Measurements from ENCODE around the gene SCG5. TPM values are rescaled to one million over a fixed set of nuclear protein-coding genes. Genes with fewer than 3 reads are reported as not detected.

SCG5 gene
- total RNA-seq, 1 donor from 2014 or later: 0.80 TPM

DNA sequence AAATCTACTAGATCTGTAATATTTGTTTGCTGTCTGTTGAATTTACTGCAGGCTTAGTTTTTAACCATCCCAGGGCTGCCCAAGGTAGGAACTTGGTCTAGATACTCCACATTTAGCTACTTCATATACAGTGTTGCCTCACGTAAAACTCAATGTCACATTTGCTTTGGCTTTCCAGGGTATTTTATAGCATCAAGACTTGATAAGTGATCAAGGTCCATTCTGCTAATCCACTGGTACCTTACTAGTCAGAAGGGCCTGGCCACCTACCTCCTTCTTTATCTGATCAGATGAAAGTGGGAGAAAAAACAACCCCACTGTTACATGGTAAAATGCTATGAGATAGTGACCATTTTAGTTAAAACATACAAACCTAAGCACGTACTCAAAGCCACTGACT lies 50.8 kb downstream of the SCG5 start:
- ATAC-seq: no peak

DNA sequence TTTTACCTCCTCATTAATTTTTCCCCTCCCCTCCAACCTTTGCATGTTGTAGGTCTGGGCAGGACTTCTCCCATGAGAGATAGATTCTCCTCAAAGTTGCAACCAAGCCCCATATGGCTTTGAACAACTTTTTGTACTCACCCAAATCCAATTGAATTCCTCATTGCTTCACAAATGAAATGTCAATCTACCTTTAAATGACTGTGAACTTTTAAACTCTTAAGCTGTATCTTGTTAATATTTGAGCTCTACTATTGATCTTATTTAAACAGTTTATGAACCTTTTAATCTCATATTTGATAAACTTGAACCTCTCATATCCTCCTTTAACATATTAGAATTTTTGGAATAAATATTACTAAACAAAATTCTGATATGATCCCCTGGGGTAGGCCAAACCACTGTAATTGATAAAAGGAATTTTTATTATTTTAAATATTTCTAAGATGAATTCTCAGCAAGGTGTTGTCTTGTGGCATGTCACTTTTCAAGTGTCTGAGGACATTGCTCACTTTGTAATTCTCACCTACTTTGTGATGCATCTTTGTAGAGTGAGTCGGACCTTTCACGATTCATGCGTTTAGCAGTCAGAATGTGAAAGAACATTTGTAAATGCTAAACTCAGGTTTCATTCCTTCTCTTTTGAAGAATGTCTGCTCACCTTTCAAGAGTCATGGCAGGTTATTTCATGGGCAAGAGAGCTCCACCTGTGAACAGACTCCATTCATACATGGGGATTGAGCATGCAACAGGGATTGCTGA lies 52.9 kb downstream of the SCG5 start:
- ATAC-seq: no peak

DNA sequence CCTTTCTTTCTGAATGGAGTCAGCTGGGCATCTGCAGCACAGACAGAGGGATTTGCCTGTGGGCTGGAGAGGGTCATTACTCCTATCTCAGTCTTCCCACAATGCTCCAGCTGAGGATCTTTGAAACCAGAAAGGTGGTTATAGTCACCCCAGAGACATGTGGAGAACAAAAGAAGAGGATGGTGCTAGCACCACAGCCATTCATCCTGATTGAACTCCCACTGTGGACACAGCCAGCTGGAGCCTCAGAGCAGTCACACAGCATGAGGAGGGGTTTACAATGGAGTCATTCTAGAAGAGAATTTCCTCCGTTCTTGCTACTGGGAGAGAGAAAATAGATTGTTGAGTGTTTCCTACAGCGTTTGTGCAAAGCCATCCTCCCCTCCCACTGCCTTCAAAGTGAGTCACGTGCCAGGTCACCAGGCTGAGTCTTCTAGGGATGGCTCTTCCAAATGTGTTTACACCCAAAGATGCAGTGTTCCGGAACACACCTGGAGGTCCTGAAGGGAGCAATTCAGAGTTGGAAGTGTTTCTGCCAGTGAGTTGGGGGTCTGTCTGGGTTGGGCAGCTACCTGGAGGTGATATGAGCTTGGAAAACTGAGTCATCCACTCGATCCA lies 57.4 kb downstream of the SCG5 start:
- ATAC-seq: no peak

DNA sequence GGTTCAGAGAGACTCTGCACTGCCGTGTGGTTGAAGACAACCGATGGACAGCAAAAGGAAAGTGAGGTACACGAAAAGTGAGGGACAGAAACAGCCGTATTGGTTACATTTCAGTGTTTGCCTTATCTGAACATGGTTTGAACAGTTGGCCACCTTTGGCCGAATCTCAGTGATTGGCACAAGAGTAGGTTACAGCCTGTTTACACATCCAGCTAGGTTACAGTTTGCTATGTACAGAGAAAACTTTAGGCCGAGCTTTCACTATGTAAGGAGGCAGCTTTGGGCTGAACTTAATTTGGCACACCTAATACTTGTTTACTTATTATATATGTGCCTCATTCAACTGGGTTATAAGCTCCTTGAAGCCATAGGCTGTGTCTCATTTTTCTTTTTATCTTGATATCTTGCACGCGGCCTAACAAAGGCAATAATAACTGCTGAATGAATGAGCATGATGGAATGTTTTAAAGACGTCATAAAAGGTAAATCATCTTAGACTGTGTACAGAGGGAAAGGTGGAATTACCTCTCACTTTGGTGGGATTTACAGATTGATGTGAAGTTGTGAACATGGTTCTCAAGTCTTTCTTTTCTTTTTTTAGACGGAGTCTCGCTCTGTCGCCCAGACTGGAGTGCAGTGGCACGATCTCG lies 59.1 kb downstream of the SCG5 start:
- ATAC-seq: no peak

DNA sequence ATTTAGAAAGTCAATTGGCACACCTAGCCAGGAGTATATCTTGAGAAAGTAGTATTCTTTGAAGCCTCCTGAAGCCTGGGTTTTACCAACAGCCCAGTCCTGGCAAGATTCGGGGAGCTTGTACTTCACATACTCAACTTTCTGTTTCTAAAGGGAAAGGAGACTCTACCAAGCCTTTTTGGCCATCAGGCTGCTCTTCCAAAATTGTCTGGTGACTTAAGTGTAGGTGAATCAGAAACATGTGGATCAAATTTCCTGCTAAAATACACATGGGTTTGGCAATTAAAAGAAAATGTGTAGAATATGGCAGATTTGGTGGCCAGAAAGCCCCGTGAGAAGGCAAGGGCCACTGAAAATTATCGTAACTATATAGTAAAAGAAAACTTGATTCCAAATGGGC lies 60.4 kb downstream of the SCG5 start:
- no peak for ATAC-seq

DNA sequence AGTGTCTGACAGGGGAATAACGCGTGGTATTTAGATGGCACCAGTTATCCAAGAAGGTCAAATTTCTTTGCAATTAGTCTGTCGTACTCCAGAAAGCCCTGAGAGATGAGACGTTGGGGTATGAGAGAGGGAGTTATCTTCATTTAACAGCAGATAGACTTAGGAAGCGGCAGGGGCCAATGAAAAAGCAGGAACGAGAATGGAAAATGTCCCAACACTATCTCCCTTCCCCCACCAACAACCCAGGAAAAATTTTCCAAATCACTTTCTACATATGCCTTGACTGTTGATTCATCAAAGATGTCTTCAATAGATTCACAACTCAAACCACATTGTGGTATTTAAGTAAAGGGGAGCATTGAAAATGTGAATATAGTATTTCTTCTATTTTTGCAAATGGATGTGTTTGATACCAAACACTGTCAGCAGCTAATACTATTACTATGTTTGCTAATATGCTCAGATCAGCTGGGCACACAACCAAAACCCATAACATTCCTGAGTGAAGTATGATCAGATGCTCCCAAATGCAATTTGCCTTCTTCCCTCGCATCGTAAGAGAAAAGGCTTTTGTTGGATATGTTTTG lies 63.0 kb downstream of the SCG5 start:
- ATAC-seq: no peak

DNA sequence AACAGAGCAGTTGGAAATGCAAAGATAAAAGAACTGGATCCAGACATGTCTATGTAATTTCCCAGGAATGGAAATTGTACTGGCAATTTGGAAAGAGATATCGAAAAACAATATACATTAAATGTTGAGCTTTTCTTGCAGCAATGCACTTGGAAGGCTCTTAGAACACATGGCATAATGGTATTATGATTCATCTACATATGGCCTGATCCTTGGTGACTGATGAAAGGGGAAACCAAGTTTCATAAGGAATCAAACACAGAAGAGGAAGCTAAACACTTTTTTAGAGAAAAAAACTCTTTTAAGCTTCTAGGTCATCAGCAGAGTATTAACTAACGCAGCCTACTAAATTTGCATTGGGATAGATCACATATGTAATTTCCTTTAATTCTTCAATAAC lies 63.9 kb downstream of the SCG5 start:
- no peak for ATAC-seq

DNA sequence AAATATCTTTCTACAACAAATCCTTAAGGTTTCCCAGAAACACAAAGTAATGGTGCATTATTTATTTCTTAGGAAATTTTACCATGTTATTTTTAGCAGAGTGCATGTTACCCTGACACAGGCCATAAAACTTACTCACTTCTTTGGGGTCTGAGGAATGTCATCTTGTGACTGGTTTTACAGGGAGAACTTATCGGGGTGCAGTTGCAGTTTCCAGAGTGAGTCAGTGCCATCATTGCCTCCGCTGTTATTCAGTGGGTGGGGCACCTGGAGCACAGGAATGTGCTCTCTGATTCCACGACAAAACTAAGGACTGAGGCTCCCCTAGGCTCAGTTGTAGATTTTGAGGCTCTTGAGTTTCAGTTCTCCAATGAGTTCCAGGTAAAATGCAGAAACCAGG lies 65.2 kb downstream of the SCG5 start:
- no peak for ATAC-seq

DNA sequence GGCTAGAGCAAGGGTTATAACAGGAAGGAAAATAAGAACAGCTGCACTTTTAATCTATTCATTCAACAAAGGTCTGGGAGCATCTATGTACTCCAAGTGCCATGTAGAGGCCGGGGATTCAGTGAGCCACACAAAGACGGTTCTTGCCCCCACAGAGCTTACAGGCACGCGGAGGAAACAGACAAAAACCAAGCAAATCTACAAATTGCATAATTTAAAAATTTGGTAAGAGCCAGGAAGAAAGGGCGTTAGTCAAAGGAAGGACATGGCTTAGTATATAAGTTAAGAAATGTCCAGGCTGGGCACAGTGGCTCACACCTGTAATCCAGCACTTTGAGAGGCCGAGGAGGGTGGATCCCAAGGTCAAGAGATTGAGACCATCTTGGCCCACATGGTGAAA lies 65.9 kb downstream of the SCG5 start:
- no peak for ATAC-seq

DNA sequence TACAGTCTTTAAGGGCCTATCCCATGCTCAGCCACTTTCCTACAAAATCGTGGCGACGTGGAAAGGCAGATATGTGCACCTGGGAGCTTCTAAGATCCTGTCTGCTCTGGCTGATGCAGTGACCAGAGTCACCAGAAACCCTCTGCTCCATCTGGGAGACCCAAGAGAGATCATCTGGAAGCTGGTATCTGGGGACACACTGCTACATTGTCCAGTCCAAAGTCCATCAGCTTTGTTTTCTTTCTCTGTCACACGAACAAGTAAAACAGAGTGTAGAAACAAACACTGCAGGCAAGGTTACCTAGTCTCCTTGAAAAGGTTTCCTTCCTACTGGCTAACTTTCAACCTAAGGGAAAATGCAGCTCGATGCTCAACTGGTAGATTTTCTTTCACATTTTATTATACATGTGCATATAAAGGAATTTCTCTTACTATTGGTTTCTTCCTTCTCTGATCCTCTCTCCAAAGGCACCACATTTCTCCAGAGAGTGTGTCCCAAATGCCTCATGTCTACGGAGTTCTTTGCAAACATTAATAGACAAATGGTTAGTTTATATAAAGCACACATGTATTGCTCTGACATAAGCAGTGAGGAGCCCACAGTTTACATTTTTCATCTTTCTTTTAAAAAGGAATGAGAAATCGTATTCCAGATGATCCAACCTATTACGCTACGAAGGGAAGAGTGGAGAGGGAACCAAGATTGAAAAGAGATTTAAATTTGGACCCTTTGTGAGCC lies 68.0 kb downstream of the SCG5 start:
- no peak for ATAC-seq

DNA sequence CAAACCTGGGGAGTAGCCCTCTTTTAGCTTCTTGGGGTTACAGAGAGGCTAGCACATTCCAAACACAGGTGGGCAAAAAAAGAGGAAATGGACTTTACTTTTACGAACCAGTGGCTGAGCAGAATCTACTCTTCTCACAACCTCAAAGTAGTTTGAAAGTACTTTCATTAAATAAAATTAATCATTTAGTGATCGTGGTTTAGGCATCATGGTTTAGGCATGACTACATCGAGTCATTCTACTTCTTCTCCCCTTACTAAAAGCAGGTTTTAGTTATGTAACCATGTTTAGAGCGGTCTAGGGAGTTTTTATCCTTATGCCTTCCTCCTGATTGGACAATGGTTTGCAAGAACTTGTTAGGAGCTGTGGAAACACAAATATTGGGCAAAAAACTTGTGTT lies 73.8 kb downstream of the SCG5 start:
- no peak for ATAC-seq

DNA sequence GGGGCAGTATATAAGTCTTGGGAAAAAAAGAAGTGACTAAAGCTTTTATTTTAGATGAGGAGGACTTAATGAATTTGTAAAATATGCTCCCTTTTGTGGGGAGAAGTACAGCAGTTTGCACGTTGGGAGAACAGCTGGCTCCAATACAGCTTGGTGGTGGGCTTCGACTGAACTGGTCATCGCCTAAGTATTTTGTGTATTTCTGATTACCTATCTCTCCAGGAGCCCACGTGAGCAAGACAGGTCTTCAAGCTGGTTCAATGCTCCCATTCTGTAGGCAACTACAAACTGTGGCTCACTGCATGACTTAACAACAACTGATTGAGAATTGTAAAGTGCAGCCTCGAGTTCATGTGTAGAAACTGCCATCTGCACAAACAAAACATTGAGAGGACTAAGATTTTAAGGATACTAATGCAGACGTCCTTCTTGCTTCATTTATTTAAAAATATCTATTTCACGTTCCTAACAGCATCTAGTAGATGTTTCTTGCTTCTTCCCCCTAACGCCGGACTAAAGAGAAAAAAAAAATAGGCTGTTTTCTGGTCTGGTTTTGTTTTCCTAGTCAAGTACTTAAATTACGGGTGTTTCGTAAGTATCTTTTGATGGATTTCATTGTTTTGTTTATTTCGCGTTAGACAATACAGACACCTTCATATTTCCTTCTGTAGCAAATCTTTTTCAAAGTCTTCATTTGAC lies 74.9 kb downstream of the SCG5 start:
- ATAC-seq: no peak

DNA sequence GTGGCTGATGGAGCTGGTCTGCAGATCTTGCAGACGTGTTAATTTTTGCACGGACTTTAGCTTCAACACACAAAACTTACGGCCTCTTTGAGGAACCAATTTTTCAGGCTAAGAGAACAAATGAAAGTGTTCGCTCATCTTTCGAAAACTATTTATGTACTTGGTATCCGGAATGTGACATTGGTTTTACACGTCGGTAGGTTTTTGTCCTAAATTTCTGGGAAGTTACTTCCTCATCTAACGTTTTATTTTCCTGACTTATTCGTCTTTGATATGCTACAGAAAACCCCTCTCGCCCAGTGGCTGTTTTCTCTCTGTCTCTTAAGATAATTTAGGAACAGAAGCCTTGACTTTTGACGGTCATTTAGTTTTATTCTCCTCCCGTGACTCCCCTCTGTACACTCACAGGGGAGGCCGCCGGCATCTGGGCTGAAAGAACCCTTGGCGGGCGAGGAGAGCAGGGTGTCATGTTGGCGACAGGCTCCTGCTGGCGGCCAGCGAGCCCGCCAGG lies 75.5 kb downstream of the SCG5 start:
- no peak for ATAC-seq

DNA sequence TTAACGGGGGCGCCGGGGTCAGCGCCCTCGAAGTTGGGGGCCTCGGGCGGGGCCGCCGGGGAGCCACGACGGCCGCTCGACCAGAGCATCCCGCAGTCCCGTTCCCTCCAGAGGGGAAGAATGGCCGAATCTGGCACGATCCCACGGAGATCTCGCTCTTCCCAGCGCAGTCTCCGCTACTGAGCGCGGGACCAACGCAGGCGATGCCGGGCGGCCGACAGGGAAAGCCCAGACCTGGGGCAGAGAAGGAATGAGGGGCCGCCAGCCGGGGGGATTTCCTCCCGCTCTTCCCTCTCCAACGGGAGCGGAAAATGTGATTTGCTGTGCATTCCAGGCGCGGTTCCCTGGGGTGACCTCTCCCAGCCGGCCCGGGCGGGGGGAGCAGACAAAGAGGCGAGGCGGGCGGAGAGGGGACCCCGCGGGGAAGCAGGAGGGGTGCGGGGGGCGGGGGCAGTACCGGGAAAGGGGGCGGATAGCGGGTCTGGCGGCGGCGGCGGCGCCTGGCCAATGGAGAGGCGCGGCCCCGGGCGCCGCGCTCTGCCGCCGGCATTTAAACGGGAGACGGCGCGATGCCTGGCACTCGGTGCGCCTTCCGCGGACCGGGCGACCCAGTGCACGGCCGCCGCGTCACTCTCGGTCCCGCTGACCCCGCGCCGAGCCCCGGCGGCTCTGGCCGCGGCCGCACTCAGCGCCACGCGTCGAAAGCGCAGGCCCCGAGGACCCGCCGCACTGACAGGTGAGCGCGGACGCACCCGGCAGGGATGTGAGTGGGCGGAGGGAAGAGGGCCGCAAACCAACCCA lies 76.1 kb downstream of the SCG5 start, which contains the start of gene GREM1:
TSS of gene GREM1 (plus strand) at position 579 of the 801 bp plus-strand sequence. CDS start 12,687 bp downstream, outside the sequence.
- ATAC-seq: peak; percentile 15

DNA sequence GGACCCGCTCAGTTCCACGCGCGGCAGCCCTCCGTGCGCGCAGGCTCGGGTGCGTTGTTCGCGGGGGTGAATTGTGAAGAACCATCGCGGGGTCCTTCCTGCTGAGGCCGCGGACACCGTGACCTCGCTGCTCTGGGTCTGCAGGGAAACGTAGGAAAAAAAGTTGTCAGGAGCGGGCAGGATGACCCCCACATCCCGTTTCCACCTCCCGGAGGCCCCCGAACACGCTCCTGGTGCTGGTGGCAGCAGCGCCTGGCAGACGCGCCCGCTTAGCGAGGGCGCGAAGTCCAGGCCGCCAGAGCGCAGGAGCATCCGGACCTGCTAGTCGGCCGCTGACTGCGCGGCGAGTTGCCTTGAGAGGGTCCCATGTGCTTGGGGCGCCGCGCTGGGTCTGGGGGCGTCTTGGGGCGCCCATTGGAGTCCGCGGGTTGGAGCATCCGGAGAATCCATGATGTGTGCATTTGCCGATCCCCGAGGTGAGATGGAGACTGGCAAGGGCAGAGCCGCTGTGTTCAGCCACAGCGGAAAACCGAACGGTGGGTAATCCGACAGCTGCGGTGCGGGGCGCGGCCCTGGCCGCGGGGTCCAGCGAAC lies 76.8 kb downstream of the SCG5 start:
- no peak for ATAC-seq

DNA sequence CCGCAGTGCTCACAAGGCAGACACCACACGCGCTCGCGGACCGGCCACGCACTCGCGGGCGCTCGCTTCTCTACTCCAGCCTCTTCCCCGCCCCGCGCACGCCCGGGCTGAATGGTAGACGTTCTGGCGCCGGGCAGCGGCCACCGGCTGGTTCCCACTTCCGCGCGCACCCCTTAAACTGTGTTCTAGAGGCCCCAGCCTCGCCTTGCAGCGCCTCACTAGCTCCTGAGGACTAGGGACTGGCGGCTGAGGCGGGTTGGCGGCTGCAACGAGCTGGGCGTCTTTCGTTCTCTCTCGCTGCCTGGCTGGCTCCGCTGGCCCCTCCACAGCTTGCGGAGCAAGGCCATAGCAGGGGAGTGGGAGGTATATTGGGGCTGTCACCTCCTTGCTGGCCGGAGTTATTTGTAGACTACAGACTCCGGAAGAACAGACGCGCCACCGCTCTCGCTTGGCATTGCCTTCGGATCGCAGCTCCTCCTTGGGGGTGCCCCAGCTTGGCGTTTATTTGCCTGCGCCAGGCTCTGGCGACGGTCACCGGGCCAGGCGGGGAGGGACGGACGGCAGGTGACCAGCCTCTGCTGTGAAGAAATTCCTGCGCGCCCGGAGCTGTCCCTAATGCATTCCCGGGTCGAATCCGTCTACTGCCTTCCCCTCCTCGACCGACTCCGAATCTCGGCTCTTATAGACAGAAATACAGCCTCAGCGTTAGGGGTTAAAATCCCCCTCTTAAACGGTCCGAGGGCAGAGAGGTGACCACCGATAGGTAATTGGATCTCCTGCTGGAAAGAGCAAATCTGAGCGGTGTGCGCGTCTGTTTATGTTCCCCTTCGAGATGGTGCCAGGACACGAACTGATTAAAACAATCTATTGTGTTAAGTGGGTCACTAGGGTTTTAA lies 77.6 kb downstream of the SCG5 start:
- peak; percentile 22 for ATAC-seq

DNA sequence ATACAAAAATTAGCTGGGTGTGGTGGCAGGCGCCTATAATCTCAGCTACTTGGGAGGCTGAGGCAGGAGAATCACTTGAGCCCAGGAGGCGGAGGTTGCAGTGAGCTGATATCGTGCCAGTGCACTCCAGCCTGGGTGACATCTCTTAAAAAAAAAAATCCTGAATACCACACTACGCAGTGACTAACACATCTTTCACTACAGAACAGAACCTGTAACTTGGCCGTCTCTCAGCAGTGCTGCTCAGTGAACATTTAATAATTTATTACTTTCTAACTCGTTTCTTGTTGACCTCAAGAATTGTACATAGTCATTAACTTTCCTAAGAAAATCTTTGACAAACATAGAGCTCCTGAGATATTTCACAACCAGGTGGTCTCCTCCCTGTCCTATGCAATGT lies 80.1 kb downstream of the SCG5 start:
- no peak for ATAC-seq

DNA sequence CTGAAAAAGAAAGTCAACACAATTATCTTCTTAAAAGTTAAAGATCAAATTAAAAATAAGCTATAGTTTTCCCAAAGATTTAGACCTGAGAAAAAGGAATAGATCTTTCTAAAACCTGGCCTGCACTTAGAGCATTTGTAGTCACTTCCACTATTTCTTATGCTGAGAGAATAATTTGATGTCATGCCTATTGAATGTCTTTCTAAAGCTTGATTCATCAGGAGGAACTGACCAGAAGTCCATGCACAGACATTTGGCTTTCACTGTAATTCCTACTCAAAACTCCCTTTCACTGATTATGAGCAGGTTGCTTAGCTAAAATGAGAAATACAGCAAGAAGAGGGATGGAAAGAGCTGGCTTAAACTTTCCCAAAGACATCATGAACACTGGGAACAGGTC lies 80.6 kb downstream of the SCG5 start:
- ATAC-seq: no peak

DNA sequence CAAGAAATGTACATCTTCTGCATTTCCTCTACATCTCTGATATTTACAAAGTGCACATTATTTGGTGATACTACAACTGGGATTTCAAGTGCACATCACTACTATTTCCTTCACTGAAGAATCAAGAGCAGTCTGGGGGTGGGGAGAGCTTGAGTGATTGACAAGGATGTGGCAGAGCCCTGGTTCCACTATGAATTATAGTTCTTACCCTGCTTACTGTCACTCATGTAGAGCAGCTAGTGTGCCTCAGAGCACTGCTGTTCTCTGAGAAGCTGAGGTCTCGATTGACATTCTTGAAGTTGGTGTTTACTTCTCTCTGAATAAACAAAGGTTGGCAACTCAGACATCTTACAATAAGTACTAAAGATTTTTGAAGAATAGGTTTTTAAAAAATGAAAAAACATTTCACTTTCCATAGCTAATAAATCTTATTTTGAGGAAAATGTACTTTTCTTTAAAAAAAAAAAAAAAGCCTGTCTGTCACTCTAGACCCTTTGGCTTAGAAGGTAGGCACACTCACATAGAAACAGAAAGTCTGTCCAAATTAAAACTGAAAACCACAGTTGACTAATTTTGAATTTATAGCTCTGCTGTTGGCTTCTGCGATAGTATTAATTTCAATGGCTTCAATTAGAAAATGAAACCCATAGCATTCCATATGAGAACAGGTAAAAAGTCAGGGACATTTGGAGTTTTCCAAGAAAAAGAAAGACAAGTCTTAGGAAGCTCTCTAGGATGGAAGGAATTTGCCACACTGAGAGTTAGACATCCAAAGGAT lies 81.8 kb downstream of the SCG5 start:
- ATAC-seq: no peak

All from esophagus mucosa (tissue), 1 donor.